ENCODE results near the gene CLDN19.

Gene CLDN19

DNA sequence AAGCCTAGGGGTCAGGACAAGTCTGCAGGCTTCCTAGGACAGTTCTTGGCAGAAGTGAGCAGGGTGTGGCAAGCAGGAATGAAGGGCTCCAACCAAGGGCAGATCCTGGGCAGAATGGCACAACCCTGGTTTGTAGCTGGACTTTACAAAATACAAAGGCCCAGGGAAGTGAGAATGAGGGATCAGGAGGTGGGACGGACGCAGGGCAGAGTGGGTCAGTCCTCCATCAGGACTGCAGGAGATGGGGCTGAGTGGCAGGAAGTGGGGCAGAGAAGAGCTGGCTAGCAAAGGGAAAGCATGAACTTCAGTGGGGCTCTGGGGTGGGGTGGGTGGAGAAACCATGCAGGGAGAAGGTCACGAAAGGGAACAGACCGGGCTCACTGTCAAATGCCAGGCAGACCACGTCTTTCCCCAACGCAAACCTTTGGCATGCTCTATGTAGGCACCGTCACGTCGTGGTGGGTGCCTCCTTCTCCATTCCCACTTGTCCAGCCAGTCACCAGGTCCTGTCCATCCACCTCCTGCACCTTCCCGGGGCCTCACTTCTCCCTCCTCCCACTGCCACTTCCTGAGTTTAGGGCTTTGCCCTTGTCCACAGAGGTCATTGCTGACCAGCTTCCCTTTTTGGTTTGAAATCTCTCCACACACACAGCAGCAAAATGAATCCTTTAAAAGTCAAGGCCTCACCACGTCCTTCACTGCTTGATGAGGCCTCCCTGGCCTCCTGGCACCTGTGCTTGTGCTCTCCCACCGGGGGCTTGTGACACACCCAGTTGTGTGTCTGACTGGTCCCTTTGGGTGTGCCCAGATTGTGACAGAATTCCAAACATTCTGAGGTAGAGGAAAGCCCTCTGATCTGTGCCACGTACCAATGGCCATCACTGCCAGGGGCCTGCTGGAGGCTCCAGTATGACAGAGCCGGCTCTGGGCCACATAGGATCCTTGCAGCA, 8.7 kb upstream of the CLDN19 start:
- Histone ChIP-seq H4K20me1 (ENCODE audit: insufficient read depth, low read length, poor library complexity, severe bottlenecking) (no peaks in the 10 kb centered on the region), H3K9ac (ENCODE audit: low read depth, low read length, poor library complexity, severe bottlenecking) (no peak overlapping the region), H3K9me2 (replicated peaks; ENCODE audit: low read depth, low read length) (no peaks in the 10 kb centered on the region), H3K4me1 (ENCODE audit: insufficient read depth, low read length, poor library complexity, severe bottlenecking) (no peaks in the 10 kb centered on the region), H3K4me3 (ENCODE audit: low read length, poor library complexity, severe bottlenecking) (no peak overlapping the region), H3K4me2 (ENCODE audit: low read depth, low read length, poor library complexity, severe bottlenecking) (no peak overlapping the region), H3K79me2 (ENCODE audit: insufficient read depth, low read length) (no peaks in the 10 kb centered on the region), H3K9me3 (ENCODE audit: insufficient read depth, low read depth, low read length) (no peaks in the 10 kb centered on the region), H3K36me3 (ENCODE audit: insufficient read depth, low read length) (peaks cover 32% of the 10 kb centered on the region; the same call in 1 of the 2 replicates), H2AFZ (ENCODE audit: low read length) (no peak overlapping the region), H3F3A (ENCODE audit: low read depth) (no peaks in the 10 kb centered on the region), H3K27me3 (ENCODE audit: insufficient read depth, low read length, poor library complexity, severe bottlenecking) (no peaks in the 10 kb centered on the region)
- no peak for TF ChIP-seq EZH2phosphoT487 (IDR thresholded peaks at IDR 0.05; ENCODE audit: borderline replicate concordance)
- no peak for TF ChIP-seq CTCF (conservative IDR thresholded peaks at IDR 0.05; ENCODE audit: low read length)

DNA sequence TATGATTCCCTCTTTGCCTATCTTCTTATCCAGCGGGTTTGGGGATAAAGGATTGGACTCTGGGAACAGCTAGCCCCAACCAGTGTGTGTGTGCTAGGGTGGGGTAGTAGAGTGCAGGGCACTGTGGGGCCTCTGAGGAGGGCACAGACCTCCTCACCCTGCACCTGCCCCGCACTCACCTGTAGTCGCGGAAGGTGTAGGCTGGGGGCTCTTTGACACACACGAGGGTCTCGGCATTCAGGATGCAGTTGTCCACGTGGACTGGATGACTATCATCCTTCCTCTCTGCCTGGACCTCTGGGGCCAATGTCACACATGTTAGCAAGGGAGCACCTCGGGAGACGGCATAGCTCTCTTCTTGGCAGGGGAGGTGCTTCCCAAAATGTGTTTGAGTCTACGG, 8.0 kb upstream of the CLDN19 start:
- no peak overlapping the region for H3K4me2 ChIP-seq (ENCODE audit: low read depth, low read length, poor library complexity, severe bottlenecking)
- no peaks in the 10 kb centered on the region for H3K4me1 ChIP-seq (ENCODE audit: insufficient read depth, low read length, poor library complexity, severe bottlenecking)
- no peaks in the 10 kb centered on the region for H3K9me3 ChIP-seq (ENCODE audit: insufficient read depth, low read depth, low read length)
- H3K79me2 ChIP-seq (ENCODE audit: insufficient read depth, low read length), result no peaks in the 10 kb centered on the region
- no peaks in the 10 kb centered on the region for H4K20me1 ChIP-seq (ENCODE audit: insufficient read depth, low read length, poor library complexity, severe bottlenecking)
- H3K36me3 ChIP-seq (ENCODE audit: insufficient read depth, low read length), result peaks cover 32% of the 10 kb centered on the region; the same call in 1 of the 2 replicates
- no peak overlapping the region for H3K9ac ChIP-seq (ENCODE audit: low read depth, low read length, poor library complexity, severe bottlenecking)
- H3K9me2 ChIP-seq (replicated peaks; ENCODE audit: low read depth, low read length), result no peaks in the 10 kb centered on the region
- H3K4me3 ChIP-seq (ENCODE audit: low read length, poor library complexity, severe bottlenecking), result no peak overlapping the region
- no peaks in the 10 kb centered on the region for H3K27me3 ChIP-seq (ENCODE audit: insufficient read depth, low read length, poor library complexity, severe bottlenecking)
- TF ChIP-seq CTCF (conservative IDR thresholded peaks at IDR 0.05; ENCODE audit: low read length), result no peak
- no peak overlapping the region for H2AFZ ChIP-seq (ENCODE audit: low read length)
- H3F3A ChIP-seq (ENCODE audit: low read depth), result no peaks in the 10 kb centered on the region

GRCh38 chr1:42747125-42747524, 7.1 kb upstream of the CLDN19 start:
- H4K20me1 ChIP-seq (ENCODE audit: insufficient read depth, low read length, poor library complexity, severe bottlenecking), result no peaks in the 10 kb centered on the region
- H3K36me3 ChIP-seq (ENCODE audit: insufficient read depth, low read length), result peaks cover 27% of the 10 kb centered on the region; the same call in 1 of the 2 replicates
- no peak overlapping the region for H3K4me2 ChIP-seq (ENCODE audit: low read depth, low read length, poor library complexity, severe bottlenecking)

More at GRCh38 chr1:42747125-42747524, 7.1 kb upstream of the CLDN19 start:
- TF ChIP-seq EZH2phosphoT487 (IDR thresholded peaks at IDR 0.05; ENCODE audit: borderline replicate concordance) (no peak), CTCF (conservative IDR thresholded peaks at IDR 0.05; ENCODE audit: low read length) (peak; percentile 81)
- Histone ChIP-seq H3F3A (ENCODE audit: low read depth) (no peaks in the 10 kb centered on the region), H3K4me1 (ENCODE audit: insufficient read depth, low read length, poor library complexity, severe bottlenecking) (no peaks in the 10 kb centered on the region), H3K9me2 (replicated peaks; ENCODE audit: low read depth, low read length) (no peaks in the 10 kb centered on the region), H3K9me3 (ENCODE audit: insufficient read depth, low read depth, low read length) (no peaks in the 10 kb centered on the region), H3K27me3 (ENCODE audit: insufficient read depth, low read length, poor library complexity, severe bottlenecking) (no peaks in the 10 kb centered on the region), H3K79me2 (ENCODE audit: insufficient read depth, low read length) (no peaks in the 10 kb centered on the region), H3K9ac (ENCODE audit: low read depth, low read length, poor library complexity, severe bottlenecking) (no peak overlapping the region), H2AFZ (ENCODE audit: low read length) (no peak overlapping the region), H3K4me3 (ENCODE audit: low read length, poor library complexity, severe bottlenecking) (no peak overlapping the region)
